ENCODE data around the gene LYPD8. TPM values are rescaled to one million over a fixed set of nuclear protein-coding genes. Genes with fewer than 3 reads are reported as not detected.

Gene LYPD8
- total and polyA plus RNA-seq, 2 of the 8 experiments (the other 6 are each of a cell fraction or from before 2014, with no cell fraction given): not detected

- Histone ChIP-seq H4K91ac (replicated peaks; ENCODE audit: insufficient read length, low read length) (no peak overlapping the region), H3K4me1 (replicated peaks in 1 of 4; ENCODE audit: control insufficient read depth in 3 of 4, insufficient read depth in 4 of 4, low read length in 3 of 4) (no peaks in the 10 kb centered on the region), H2BK120ac (replicated peaks; ENCODE audit: low read depth, low read length) (no peak overlapping the region), H3K4me2 (ENCODE audit: insufficient read depth in 1 of 2, low read depth in 2 of 2, low read length in 2 of 2) (no peak overlapping the region), H3K9ac (replicated peaks in 1 of 4; ENCODE audit: extremely low read depth in 1 of 4, low read depth in 3 of 4, low read length in 3 of 4) (no peak overlapping the region), H3K36me3 (ENCODE audit: control insufficient read depth in 2 of 4, insufficient read depth in 4 of 4, low read length in 3 of 4) (no peaks in the 10 kb centered on the region), H3K4ac (replicated peaks; ENCODE audit: insufficient read length, low read depth, low read length) (no peak overlapping the region), H2AK5ac (ENCODE audit: low read depth, low read length) (no peak overlapping the region), H3K18ac (ENCODE audit: extremely low read depth, low read length) (no peak overlapping the region), H2AFZ (ENCODE audit: low read length) (no peak overlapping the region), H3K23ac (ENCODE audit: insufficient read length) (no peak overlapping the region), H3K4me3 (ENCODE audit: extremely low read depth in 1 of 4, insufficient read depth in 2 of 4, low read depth in 3 of 4, low read length in 4 of 4) (no peak overlapping the region), H2BK15ac (ENCODE audit: low read length) (no peak overlapping the region), H3K23me2 (ENCODE audit: low read depth, low read length) (no peaks in the 10 kb centered on the region), H3K79me2 (ENCODE audit: control insufficient read depth in 1 of 2, insufficient read depth in 2 of 2, low read length in 2 of 2) (no peaks in the 10 kb centered on the region), H2BK5ac (ENCODE audit: low read depth, low read length) (no peak overlapping the region), H4K8ac (ENCODE audit: extremely low read depth, insufficient read depth, low read length) (no peak overlapping the region), H3K27me3 (replicated peaks in 1 of 4; ENCODE audit: control insufficient read depth in 3 of 4, extremely low read depth in 1 of 4, insufficient read depth in 3 of 4, low read length in 3 of 4) (no peaks in the 10 kb centered on the region), H2BK20ac (ENCODE audit: low read length) (no peak overlapping the region), H3K79me1 (ENCODE audit: low read depth, low read length) (no peaks in the 10 kb centered on the region), H4K5ac (ENCODE audit: insufficient read length, low read depth, low read length) (no peak overlapping the region), H4K20me1 (replicated peaks in 1 of 2; ENCODE audit: control insufficient read depth in 1 of 2, insufficient read depth in 2 of 2, low read length in 2 of 2) (no peaks in the 10 kb centered on the region), H2BK12ac (ENCODE audit: low read depth, low read length) (no peak overlapping the region), H3K9me3 (ENCODE audit: insufficient read depth in 2 of 2, low read depth in 1 of 2, low read length in 1 of 2) (peaks cover 76 to 96% of the 10 kb centered on the region in 2 experiments), H3K14ac (ENCODE audit: insufficient read length) (no peak overlapping the region), H3K27ac (ENCODE audit: low read depth, low read length) (no peak overlapping the region), H3K56ac (replicated peaks; ENCODE audit: insufficient read length, low read depth, low read length) (no peak overlapping the region)
- no peak for DNase-seq (ENCODE audit: low read depth in 1 of 2, low spot score in 2 of 2)
- WGBS, 2 experiments (ENCODE audit: extremely low coverage in 1 of 2, insufficient coverage in 1 of 2, insufficient read length in 1 of 2, insufficient replicate concordance in 2 of 2, low coverage in 1 of 2, low lambda C conversion rate in 2 of 2, missing lambda C conversion rate in 1 of 2): 89% methylated on average over 4 of the region's 4 CpGs; no CpG with 5 or more reads in 1 of the 2 experiments
- POLR2A ChIA-PET (ENCODE audit: partially characterized antibody): no interaction called here
- no peak for FAIRE-seq
- CTCF ChIA-PET (ENCODE audit: partially characterized antibody): interaction anchor here (0.6 to 1.9 kb wide), 2 partner anchors 19 kb away, joined by 3 to 7 read pairs; no protein-coding TSS in a partner anchor
- TF ChIP-seq, protein P1, sequence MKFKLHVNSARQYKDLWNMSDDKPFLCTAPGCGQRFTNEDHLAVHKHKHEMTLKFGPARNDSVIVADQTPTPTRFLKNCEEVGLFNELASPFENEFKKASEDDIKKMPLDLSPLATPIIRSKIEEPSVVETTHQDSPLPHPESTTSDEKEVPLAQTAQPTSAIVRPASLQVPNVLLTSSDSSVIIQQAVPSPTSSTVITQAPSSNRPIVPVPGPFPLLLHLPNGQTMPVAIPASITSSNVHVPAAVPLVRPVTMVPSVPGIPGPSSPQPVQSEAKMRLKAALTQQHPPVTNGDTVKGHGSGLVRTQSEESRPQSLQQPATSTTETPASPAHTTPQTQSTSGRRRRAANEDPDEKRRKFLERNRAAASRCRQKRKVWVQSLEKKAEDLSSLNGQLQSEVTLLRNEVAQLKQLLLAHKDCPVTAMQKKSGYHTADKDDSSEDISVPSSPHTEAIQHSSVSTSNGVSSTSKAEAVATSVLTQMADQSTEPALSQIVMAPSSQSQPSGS (IDR thresholded peaks at IDR 0.05; ENCODE audit: low read length): no peak
- no peak for TF ChIP-seq SIRT6 (IDR thresholded peaks at IDR 0.05; ENCODE audit: low read length)
- no peak for TF ChIP-seq GABPA (IDR thresholded peaks at IDR 0.05; ENCODE audit: borderline replicate concordance, insufficient read depth, low read length)
- TF ChIP-seq CTBP2 (IDR thresholded peaks at IDR 0.05; ENCODE audit: borderline replicate concordance, insufficient read depth, insufficient read length, low read length): no peak
- TF ChIP-seq SIX5 (IDR thresholded peaks at IDR 0.05; ENCODE audit: low read depth, low read length): no peak
- TF ChIP-seq EP300 (IDR thresholded peaks at IDR 0.05; ENCODE audit: borderline replicate concordance in 1 of 2, low read depth in 2 of 2, low read length in 2 of 2): no peak
- TF ChIP-seq KDM5A (IDR thresholded peaks at IDR 0.05; ENCODE audit: low read length): no peak
- TF ChIP-seq RAD21 (IDR thresholded peaks at IDR 0.05 in 1 of 2, conservative IDR thresholded peaks at IDR 0.05 in 1 of 2; ENCODE audit: low read depth in 2 of 2, low read length in 2 of 2): no peak
- TF ChIP-seq EGR1 (IDR thresholded peaks at IDR 0.05; ENCODE audit: borderline replicate concordance, low read depth, low read length): no peak
- TF ChIP-seq HDAC2 (IDR thresholded peaks at IDR 0.05; ENCODE audit: borderline replicate concordance in 1 of 2, low read depth in 2 of 2, low read length in 2 of 2): no peak
- no peak for TF ChIP-seq JUND (IDR thresholded peaks at IDR 0.05; ENCODE audit: low read length)
Measured at GRCh38 chr1:248787430-248787829, 31.9 kb upstream of the LYPD8 start.

Measured in H1 (cell line).